Gastrocnemius medialis (tissue), 4 donors: ENCODE results near the gene VGLL4.

Source experiments
- POLR2A ChIP-seq, 2 donors: fragments of 450-650 bp; IDR thresholded peaks; one replicate each; pipeline ENCODE4 v1.6.1; 2017; ENCODE audit warnings: antibody characterized with exemption in 2 of 2, mild to moderate bottlenecking in 2 of 2, moderate library complexity in 2 of 2
- TF ChIP-seq, protein P1 (sequence below), 5 experiments: fragments of 450-650 bp in 3 of 5; fragments of 200-600 bp in 2 of 5; sonication (generic) in 2 of 5; IDR thresholded peaks in 4 of 5; conservative IDR thresholded peaks in 1 of 5; 1 replicate in 4 of 5; 2 replicates in 1 of 5; pipeline ENCODE4 v1.5.1; 2016 to 2019; ENCODE audit warnings: antibody characterized with exemption in 5 of 5, mild to moderate bottlenecking in 3 of 5, moderate library complexity in 3 of 5

DNA sequence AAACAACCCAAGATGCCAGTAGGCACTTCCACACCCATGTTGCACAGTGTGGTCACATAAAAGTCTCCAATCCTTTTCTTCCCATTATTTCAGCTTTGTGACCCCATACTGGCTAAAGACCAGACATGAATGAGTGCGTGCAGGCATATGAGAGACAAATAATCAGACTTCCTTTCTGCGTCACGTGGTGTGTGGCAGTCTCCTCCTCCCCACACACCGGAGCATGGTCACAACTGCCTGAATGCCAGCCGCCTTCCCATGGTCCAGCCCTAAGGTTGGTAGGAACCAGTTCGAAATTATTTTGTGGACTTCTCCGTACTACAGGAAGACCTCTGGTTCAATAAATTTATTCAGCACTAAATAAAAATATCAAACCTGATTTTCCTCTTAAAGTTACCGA lies 65.5 kb downstream of the VGLL4 start:
- TF ChIP-seq, protein P1, sequence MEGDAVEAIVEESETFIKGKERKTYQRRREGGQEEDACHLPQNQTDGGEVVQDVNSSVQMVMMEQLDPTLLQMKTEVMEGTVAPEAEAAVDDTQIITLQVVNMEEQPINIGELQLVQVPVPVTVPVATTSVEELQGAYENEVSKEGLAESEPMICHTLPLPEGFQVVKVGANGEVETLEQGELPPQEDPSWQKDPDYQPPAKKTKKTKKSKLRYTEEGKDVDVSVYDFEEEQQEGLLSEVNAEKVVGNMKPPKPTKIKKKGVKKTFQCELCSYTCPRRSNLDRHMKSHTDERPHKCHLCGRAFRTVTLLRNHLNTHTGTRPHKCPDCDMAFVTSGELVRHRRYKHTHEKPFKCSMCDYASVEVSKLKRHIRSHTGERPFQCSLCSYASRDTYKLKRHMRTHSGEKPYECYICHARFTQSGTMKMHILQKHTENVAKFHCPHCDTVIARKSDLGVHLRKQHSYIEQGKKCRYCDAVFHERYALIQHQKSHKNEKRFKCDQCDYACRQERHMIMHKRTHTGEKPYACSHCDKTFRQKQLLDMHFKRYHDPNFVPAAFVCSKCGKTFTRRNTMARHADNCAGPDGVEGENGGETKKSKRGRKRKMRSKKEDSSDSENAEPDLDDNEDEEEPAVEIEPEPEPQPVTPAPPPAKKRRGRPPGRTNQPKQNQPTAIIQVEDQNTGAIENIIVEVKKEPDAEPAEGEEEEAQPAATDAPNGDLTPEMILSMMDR (IDR thresholded peaks at IDR 0.05 in 4 of 5, conservative IDR thresholded peaks at IDR 0.05 in 1 of 5) = no peak
- no peak for TF ChIP-seq POLR2A (IDR thresholded peaks at IDR 0.05)
